GM18867 (cell line): ENCODE measurements around the gene PGRMC1.
"Not testable (repeated sequence)": the region's sequence is repeated elsewhere in the genome, so short reads cannot be mapped to it uniquely, and the experiment has no call there.

ENCODE experiments used
- ATAC-seq: cut with Tn5 transposase; IDR thresholded peaks from one replicate; pipeline ENCODE4 v1.9.1; 2021; ENCODE audit warnings: mild to moderate bottlenecking, moderate library complexity; ENCODE audit not compliant: unreplicated experiment

Gene PGRMC1

DNA sequence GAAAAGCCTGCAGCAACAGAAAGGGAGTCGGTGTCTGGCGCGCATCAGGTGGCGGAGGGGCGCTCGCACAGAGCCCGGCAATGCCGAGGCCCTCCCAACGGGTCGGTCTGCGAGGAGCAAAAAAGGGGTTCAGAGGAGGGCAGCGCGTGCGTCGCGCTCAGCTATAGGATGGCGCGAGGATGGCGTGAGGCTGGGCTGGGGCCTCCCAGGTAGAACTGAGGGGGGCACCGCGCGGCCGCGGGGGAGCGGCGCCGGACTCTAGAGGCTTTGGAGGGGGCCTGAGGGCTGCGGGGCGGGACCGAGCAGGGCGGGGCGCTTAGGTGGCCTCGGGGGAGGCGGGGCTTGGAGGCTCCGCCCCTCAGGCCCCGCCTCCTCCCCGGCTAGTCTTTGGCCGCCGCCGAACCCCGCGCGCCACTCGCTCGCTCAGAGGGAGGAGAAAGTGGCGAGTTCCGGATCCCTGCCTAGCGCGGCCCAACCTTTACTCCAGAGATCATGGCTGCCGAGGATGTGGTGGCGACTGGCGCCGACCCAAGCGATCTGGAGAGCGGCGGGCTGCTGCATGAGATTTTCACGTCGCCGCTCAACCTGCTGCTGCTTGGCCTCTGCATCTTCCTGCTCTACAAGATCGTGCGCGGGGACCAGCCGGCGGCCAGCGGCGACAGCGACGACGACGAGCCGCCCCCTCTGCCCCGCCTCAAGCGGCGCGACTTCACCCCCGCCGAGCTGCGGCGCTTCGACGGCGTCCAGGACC, at the start of gene PGRMC1:
PGRMC1 (plus strand) TSS at position 414 of the 751 bp plus-strand sequence; CDS start at position 493, 79 bp downstream.
- peak; percentile 91 for ATAC-seq

- no peak for ATAC-seq
Observed at GRCh38 chrX:119186763-119187162, 49.3 kb upstream of the PGRMC1 start.

- no peak for ATAC-seq
Observed at GRCh38 chrX:119187298-119187697, 48.8 kb upstream of the PGRMC1 start.

DNA sequence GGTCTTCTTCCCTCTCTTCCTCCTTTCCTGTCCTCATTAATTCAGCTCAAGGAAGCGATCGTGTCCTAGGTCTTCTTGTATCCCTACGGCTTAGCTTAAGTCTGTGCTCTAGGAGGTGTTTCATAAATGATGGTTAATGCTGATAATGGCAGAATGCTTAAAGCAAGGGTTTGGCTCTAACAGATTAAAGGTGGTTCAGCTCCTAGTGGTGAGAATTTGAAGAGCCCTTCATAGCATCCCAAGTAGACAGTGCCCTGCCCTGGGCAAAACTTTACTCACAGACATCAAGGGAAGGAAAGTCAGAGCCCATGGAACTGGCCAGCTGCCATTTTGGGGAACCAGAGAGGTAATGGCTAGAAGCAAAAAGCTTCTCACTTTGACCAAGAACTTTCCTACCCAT, 47.0 kb upstream of the PGRMC1 start:
- no peak for ATAC-seq

DNA sequence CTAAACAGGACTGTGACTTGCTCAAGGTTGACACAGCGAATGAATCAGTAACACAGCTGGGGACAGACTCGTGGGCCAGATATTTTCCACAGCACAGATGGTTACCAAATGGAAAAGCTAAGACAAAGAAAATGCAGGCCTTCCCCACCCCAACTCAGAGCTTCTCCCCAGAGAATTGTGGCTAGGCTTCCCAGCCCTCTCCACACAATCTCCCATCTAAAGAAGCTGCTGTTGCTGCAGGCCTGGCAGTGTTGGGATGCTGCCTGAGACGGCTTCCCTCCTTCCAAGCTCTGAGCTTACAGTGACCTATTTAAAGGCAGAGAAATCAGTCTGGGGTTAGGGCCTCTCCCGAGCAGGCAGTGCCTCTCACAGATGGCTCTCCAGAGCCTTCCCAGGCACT, 46.5 kb upstream of the PGRMC1 start:
- no peak for ATAC-seq

- no peak for ATAC-seq
Observed at GRCh38 chrX:119190091-119190681, 45.9 kb upstream of the PGRMC1 start.

GRCh38 chrX:119190831-119191230, 45.3 kb upstream of the PGRMC1 start:
- ATAC-seq: no peak

GRCh38 chrX:119194621-119195020, 41.5 kb upstream of the PGRMC1 start:
- ATAC-seq: no peak

- ATAC-seq: no peak
Observed at GRCh38 chrX:119201570-119201969, 34.5 kb upstream of the PGRMC1 start.

- ATAC-seq: no peak
Observed at GRCh38 chrX:119206203-119206602, 29.9 kb upstream of the PGRMC1 start.

DNA sequence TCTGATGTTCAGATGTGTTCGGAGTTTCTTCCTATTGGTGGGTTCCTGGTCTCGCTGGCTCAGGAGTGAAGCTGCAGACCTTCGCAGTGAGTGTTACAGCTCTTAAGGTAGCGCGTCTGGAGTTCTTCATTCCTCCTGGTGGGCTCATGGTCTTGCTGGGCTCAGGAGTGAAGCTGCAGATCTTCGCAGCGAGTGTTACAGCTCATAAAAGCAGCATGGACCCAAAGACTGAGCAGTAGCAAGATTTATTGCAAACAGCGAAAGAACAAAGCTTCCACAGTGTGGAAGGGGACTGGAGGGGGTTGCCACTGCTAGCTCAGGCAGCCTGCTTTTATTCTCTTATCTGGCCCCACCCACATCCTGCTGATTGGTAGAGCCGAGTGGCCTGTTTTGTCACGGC, 28.6 kb upstream of the PGRMC1 start:
- ATAC-seq: not testable (repeated sequence)

DNA sequence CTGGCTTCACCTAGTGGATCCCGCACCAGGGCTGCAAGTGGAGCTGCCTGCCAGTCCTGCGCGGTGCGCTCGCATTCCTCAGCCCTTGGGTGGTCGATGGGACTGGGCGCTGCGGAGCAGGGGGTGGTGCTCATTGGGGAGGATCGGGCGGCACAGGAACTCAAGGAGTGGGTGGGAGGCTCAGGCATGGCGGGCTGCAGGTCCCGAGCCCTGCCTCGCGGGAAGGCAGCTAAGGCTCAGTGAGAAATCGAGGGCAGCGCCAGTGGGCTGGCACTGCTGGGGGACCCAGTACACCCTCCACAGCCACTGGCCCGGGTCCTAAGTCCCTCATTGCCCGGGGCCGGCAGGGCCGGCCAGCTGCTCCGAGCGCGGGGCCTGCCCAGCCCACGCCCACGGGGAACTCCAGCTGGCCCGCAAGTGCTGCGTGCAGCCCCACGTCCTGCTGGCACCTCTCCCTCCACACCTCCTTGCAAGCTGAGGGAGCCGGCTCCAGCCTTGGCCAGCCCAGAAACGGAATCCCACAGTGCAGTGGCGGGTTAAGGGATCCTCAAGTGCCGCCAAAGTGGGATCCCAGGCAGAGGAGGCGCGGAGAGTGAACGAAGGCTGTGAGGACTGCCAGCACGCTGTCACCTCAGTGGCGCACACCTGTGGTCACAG, 27.6 kb upstream of the PGRMC1 start:
- no peak for ATAC-seq

GRCh38 chrX:119210931-119211648, 25.0 kb upstream of the PGRMC1 start:
- not testable (repeated sequence) for ATAC-seq

DNA sequence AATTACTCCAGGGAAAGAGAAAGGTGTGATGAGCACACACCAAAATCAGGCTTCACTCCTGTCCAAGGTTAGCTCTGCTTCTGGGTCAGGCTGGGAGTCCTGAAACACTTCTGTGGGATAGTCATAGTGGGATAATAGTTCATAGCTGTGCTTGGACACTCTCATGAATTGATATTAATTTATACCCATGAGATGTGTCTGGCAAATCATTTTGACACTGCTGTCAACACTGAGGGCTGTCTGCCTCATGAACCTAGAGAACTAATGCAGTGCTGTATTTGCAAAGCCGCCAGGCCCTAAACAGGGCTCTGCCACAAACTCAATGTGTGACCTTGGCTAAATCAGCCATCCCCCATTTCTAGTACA, 24.5 kb upstream of the PGRMC1 start:
- no peak for ATAC-seq

DNA sequence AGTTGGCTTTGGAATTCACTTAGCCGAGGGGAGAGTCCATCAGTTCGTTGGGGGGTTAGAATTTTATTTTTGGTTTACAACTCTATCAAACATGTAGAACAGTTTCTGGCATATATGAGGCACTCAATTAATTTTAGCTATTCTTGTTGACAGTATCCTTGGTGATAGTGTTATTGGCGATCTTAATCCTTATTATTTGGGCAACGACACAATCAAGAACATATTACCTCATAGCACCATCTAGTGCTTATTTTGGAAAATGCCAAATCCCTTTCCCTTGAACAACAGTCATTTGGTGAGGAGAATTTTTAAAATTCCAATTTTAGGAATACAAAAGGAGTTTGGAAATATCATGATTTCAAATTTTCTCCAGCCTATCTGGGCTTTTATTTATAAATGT, 17.9 kb upstream of the PGRMC1 start:
- no peak for ATAC-seq

DNA sequence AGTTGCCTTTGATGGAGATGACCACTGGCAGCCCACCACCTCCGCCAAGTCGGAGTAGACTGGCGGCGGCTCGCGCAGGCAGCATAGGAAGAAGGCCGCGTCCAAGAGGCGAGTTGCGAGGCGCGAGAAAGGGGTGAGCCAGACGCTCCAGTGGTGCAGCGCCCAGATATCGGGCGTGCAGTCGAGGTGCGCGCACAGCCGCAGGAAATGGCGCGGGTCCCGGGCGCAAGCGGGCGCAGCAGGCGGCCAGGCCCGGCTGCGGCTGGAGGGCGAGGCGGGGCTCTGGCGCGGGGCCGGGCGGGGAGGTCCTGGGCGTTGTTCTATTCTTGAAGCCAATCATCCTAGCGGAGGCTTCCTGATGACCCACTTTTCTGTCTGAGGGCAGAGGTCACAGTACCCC, 13.2 kb upstream of the PGRMC1 start:
- no peak for ATAC-seq

- no peak for ATAC-seq
Observed at GRCh38 chrX:119223783-119224182, 12.3 kb upstream of the PGRMC1 start.

GRCh38 chrX:119226446-119226845, 9.6 kb upstream of the PGRMC1 start:
- ATAC-seq: no peak

DNA sequence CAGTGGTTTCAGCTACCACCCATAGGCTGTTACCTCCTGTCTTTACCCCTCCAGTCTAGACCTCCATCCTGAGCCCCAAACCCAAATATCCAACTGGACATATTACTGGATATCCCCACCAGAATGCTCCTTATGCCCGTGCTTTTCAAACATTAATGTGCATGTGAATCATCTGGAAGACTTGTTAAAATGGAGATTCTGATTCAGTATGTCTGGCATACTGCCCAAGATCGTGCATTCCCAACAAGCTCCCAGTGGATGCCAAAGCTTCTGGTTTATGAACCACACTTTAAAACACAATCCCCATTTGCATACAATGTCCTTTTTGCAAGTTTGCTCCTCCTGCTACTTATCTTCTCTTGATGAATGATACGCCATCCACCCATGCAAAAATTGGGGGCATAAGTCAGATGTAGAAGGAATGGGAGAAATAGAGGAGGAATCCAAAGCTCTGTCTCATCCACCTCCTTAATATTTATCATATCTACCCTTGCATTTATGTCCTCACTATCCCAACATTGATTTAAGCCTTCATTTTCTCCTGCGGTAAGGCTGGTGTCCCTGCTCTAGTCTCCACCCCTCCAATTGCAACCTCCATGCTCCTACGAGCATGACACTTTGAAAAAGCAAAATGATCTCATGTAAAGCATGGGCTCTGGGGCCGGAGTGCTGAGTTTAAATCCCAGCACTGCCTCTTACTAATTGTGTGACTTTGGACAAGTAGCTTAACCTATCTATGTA, 7.4 kb upstream of the PGRMC1 start:
- no peak for ATAC-seq

- ATAC-seq: no peak
Observed at GRCh38 chrX:119229253-119229615, 6.9 kb upstream of the PGRMC1 start.

DNA sequence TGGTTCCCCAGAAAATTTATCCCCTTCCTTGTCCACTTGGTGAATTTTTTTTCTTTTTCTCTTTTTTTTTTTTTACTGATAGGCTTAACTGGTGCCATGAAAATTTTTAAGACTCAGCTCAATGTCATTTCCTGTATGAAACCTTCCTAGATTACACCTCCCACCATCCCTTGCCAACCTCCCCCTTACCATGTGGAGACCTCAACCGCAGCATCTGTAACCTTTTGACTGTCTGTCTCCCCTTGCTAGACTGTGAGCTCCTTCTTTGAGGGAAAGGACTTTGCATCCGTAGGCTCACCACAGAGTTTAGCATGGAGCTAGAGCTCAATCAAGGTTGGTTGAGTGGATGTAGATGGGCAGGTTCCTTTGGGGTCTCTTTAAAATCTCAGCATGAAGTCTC, 5.2 kb upstream of the PGRMC1 start:
- no peak for ATAC-seq
